Limb (tissue), 2 donors: ENCODE results near the gene CYSRT1.
"Not testable (repeated sequence)": the region's sequence is repeated elsewhere in the genome, so short reads cannot be mapped to it uniquely, and the experiment has no call there.

Experiments used
- DNase-seq, 2 donors: peaks; one replicate each; pipeline ENCODE4 v3.0.0-alpha.2; 2016; ENCODE audit errors: extremely low spot score in 2 of 2

The CYSRT1 gene

DNA sequence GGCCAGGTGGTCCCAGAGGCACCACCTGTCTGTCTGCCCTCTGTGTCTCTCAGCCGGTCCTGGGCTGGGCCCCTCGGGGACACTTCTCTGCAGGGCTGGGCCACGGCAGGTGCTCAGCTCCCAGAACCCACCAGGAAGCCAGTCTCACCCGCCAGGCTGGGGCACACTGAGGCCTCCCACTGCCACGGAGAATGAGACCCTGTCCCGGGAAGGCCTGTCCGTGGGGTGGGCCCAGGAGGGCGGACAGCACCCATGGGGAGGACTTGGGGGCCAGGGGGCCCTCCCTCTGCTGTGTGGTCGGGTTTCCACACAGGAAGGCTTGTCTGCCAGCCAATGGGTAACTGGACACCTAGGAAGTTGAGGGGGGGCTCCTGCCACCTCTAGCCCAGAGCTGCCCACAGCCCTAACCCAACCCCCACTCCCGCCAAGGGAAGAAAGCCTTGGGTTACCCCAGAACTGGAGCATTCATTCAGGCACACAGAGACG is 12.0 kb downstream of the CYSRT1 start:
- DNase-seq: no peak

DNA sequence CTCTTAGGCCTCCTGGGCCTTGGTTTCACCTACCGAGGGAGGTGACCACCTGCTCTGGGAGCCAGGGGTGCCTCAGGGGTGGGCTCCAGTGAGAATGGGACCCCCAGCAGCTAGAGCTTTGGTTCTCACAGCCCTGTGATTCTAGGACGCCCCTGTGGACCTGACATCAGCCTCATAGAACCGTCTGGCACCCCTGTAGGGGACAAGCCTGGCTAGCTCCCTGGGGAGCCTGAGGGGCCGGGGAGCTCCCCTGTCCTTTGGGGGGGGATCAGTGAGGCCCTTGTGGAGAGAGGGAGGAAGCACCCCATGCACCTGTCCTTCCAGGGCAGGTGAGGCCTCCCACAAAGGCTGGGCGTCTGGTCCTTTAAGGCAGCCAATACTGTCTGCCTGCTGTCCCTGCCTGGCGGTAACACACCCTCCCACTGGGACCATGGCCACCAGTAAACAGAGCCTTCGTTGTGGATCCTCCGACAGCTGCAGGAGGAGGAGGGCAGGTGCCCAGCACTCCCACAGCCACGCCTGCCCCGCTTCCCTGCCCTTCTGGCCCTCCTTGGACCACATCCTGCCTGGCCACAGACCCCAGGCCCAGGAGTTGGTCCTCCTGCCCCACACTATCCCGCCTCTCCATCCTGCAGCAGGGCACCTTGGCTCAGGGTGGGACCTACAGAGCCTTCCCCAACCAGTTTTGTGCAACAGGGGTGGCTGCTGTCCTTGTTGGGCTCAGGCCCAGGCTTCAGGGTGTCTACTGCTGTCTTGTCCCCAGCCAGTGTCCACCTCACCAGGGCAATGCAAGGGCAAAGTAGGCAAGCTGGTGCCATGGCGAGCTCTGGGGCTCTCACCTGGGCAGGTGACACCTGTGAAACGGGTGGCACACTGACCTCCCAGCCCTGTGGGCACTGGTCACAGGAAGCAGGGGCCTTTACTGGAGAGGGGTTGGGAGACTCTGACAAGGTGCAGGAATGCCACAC is 13.1 kb downstream of the CYSRT1 start:
- no peak for DNase-seq

DNA sequence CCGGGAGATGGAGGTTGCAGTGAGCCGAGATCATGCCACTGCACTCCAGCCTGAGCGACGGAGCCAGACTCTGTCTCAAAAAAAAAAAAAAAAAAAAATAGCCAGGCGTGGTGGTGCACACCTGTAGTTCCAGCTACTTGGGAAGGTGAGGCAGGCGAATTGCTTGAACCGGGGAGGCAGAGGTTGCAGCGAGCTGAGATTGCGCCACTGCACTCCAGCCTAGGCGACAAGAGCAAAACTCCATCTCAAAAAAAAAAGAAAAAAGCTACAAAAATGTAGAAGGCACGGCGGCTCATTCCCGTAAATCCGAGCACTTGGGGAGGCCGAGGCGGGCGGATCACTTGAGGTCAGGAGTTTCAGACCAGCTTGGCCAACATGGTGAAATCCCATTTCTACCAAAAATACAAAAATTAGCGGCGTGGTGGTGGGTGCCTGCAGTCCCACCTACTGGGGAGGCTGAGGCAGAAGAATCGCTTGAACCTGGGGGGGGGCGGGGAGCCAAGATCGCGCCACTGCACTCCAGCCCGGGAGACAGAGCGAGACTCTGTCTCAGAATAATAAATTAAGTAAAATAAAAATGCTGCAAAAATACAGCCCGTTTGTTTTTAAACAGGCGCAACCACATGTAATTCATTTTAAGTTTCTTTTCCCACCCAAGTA is 14.7 kb downstream of the CYSRT1 start:
- not testable (repeated sequence) for DNase-seq

DNA sequence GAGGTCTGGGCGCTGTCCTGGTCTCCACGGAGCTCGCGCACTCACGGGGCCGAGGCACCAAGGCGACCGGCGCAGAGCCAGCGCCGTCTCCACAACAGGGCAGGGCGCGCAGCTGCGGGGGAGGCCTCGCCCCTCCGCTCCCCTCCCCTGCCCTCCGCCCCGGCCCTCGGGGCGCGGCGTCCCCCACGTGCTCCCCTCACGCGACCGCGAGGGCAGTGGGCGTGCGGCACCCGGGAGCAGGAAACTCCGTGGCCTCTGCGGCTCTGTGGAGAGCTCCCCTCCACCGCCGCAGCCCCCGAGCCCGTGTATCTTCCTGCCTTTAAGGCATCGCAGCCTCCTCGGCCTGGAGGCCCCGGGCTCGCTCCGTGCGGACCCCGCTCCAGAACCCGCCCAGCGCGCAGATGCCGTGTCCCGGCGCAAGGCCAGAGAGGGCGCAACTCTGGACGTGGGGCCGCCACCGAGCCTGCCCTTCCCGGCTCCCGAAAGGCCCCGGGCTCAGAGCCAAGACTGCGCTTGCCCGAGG is 15.4 kb downstream of the CYSRT1 start:
- peak; percentile 56 to 85 for DNase-seq

DNA sequence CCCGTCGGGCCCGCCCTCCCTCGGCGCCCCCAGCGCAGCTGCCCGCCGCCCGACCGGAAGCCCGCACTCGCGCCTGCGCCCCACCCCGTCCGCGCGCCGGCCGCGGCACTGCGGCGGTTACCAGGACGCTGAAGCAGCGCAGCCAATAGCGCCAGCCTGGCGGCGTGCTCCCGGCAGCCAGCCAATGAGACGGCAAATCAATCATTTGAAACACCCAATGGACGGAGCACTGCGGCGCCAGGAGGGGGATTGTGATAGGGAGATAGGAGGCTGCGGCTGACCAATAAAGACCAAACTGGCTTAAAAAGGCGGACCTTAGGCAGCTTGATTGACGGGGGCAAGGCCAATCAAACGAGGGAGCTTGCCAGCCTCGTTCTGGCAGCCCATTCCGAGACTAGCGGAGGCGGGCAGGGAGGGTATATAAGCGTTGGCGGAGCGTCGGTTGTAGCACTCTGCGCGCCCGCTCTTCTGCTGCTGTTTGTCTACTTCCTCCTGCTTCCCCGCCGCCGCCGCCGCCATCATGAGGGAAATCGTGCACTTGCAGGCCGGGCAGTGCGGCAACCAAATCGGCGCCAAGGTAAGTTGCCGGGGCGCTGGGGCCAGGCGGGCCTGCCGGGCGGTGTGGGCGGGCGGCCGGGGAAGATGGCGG is 16.0 kb downstream of the CYSRT1 start, which contains the start of gene TUBB4B:
Gene TUBB4B, plus strand, starts transcription at position 447 of the 649 bp plus-strand sequence. Its CDS starts 74 bp downstream, at position 521.
- peak; percentile 99 to 100 for DNase-seq

DNA sequence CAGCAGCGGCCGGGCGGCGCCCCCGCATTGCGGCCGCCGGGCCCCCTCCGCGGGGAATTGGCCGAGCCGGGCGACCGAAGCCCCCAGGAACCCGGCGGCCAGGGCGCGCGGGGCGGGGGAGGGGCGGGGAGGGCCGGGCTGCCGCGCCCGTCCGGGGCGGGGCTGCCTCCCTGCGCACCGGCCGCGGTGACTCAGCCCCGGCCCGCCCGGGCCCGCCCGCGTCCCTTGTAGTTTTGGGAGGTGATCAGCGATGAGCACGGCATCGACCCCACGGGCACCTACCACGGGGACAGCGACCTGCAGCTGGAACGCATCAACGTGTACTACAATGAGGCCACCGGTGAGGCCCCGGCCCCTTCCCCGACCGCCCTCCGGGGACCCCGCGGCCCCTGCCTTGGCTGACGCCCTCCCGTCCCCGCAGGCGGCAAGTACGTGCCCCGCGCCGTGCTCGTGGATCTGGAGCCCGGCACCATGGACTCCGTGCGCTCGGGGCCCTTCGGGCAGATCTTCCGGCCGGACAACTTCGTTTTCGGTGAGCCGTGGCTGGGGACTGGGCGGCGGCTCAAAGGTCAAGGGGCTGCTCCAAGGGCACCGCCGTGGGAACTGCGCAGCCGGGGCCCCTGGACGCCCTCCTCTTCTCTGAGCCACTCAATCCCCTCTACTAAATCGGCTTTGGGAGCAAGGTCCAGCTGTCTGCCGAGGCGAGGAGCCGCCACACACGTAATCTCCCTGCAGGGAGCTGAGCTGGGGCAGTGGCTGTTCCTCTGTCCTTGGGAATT is 16.7 kb downstream of the CYSRT1 start:
- DNase-seq: no peak

DNA sequence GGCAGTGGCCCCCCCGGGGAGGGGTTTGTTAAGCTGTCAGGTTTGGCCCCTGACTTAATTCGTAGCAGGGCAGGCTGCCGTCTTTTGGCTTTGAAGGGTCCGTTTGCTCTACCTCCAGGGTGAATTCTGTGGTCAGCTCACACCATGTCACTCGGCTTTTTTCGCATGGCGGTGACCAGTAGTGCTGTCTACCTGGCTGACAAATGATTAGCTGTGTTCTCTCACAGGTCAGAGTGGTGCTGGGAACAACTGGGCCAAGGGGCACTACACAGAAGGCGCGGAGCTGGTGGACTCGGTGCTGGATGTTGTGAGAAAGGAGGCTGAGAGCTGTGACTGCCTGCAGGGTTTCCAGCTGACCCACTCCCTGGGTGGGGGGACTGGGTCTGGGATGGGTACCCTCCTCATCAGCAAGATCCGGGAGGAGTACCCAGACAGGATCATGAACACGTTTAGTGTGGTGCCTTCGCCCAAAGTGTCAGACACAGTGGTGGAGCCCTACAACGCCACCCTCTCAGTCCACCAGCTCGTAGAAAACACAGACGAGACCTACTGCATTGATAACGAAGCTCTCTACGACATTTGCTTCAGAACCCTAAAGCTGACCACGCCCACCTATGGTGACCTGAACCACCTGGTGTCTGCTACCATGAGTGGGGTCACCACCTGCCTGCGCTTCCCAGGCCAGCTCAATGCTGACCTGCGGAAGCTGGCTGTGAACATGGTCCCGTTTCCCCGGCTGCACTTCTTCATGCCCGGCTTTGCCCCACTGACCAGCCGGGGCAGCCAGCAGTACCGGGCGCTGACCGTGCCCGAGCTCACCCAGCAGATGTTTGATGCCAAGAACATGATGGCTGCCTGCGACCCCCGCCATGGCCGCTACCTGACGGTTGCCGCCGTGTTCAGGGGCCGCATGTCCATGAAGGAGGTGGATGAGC is 17.6 kb downstream of the CYSRT1 start:
- DNase-seq: no peak

DNA sequence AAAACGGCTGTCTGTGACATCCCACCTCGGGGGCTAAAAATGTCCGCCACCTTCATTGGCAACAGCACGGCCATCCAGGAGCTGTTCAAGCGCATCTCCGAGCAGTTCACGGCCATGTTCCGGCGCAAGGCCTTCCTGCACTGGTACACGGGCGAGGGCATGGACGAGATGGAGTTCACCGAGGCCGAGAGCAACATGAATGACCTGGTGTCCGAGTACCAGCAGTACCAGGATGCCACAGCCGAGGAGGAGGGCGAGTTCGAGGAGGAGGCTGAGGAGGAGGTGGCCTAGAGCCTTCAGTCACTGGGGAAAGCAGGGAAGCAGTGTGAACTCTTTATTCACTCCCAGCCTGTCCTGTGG is 18.3 kb downstream of the CYSRT1 start:
- not testable (repeated sequence) for DNase-seq

DNA sequence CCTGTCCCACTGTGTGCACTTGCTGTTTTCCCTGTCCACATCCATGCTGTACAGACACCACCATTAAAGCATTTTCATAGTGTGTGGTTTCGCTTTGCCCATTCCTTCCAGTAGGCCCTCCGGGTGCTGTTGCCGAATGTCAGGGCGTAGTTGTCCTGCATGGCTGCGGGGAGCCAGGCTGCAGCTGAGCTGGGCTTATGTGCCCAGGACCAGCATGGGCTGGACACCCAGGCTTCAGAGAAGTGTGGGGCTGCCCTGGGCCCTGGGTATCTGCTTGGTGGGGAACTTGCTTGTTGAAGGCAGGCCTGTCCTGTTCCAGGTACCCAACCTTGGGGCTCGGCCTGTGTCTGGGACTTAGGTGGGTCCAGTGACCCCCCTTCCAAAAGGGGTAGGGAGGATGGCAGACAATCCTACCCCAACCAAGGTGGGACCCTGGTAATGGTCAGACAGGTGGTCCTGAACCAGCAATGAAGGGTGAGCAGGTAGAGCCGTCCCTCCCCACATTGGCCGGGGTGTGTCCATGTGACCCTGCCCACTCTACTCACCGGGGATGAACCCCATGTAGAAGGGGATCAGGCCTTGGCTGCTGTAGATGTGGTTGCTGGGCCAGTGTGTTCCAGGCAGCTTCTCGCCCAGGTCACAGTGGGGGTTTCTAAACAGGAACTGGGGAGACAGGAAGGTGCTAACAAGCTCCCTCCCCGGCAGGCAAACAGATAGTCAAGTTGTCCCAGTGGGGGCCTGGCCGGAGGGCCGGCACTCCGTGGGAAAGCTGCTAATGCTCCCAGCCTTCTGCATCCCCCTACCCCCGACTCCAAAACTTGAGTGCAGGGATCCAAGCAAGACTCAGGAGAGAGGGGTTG is 18.9 kb downstream of the CYSRT1 start:
- no peak for DNase-seq

DNA sequence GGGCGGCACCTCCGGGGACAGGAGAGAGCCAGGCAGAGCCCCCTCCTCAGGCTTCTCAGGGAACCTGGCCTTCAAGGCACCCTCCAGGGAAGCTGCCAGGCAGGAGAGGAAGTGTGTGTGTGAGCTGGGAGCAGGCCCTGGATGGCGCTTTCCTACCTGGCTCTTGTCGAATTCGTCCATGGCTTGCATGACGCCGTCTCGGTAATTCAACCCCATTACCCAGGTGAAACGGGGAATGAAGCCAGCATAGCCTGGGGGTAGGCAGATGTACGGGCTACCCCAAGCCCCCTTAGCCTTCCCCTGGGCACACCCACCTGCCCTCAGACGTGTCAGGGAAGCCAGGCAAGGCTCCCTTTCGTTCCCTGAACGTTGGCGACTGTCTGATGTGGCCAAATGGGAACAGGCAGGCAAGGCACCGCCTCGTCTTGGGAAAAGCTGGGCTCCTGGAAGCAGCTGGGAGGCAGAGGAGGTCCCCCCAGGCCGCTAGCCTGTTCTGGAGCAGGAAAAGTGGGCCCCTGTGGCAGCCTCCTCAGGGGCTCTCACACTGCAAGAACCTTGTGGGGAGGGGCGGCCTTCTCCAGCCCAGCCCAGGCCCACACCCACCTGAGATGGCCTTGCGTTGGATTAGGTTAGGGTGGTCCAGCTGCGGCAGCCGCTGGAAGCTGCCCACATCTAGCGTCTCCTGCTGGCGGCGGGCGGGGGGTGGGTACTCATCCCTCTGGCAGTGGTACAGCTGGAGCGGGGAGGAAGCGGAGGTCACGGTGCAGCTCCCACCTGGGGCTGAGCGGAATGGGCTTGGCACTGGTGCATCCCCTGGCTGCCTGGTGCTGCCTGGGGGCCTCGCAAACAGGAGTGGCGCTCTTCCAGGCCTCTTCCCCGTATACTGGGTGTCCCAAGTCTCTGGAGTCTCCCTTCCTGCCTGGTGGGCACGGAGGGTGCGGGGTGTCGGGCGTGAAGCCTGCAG is 19.8 kb downstream of the CYSRT1 start:
- DNase-seq: no peak

DNA sequence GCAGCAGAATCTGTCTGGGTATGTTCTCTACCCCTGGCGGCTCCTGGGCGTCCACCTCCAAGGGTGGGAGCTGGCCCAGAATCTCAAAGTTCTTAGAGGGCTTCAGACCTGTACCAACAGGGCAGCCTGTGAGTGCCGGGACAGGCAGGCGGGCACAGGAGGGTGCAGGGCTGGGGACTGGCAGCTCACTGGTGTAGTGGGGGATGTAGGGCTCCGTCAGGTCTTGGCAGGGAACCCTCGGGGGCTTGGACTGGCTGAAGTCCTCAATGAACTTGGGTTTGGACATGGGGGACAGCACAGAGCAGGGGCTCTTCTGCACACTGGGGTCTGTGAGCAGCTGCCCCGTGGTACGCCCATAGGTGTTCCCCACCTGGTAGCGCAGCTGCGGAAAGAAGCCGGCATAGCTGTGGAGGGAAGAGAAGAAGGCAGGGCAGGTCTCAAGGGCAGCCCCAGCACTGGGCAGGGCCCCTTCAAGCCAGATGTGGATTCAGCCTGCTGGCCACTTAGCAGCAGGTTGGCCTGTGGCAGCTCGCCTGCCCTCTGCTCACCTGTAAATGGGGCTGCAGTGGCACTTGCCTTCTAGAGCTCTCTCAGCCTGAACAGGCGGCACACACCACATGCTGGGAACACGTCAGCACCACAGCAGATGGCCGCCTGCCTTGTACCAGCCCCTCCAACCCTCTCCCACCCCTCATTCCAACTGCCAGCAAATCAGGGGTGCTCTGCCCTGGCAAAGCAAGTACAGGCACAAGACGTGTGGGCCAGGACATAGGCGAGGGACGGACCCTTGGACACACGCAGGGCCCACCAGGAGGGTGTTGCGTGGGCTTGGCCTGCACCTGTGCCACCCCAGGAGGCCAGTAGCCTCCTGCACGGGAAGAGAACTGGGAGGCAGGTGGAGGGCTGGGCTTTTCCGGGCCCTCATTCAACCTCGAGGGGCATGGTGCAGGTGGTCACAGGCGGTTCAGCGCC is 20.8 kb downstream of the CYSRT1 start:
- no peak for DNase-seq

DNA sequence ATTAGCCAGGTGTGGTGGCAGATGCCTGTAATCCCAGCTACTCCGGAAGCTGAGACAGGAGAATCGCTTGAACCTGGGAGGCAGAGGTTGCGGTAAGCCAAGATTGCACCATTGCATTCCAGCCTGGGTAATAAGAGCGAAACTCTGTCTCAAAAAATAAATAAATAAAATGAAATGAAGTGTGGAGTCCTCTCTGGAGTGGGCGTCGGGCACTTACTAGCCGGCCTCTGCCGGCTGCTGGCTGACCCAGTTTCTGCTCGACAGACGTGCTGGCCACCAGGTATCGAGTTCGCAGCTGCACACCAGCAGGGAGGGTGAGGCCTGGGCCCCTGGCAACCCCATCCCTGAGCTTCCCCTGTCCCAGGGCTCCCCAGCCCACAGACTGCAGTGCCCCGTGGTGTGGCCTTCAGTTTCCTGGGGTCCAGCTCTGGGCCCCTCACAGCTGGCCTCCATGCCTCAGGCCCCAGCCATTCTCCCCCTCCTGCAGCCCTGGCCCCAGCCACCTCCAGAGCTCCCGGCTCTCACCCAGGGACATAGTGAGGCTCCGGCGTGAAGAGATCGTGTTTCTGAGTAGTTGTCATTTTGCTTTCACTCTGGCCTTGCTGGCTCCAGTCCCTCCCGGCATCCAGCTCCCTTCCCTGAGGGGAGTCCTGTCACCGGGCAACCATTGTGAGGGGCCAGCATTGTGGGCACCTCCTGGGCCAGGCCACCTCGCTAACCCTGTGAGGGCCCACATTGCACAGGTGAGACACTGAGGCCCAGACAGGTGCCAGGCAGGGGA is 22.4 kb downstream of the CYSRT1 start:
- no peak for DNase-seq

DNA sequence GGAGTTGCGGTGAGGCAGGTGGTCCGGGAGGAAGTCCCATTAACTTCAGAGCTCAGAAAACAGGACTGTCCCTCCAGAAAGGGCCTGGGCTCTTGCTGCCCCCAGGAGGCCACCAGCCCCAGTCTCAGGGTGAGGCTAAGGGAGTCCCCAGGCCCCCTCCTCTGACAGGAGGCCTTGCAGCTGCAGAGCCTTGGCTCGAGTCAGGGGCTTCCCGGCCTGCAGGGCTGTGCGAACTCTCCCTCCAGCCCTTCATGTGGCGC is 22.9 kb downstream of the CYSRT1 start:
- no peak for DNase-seq

DNA sequence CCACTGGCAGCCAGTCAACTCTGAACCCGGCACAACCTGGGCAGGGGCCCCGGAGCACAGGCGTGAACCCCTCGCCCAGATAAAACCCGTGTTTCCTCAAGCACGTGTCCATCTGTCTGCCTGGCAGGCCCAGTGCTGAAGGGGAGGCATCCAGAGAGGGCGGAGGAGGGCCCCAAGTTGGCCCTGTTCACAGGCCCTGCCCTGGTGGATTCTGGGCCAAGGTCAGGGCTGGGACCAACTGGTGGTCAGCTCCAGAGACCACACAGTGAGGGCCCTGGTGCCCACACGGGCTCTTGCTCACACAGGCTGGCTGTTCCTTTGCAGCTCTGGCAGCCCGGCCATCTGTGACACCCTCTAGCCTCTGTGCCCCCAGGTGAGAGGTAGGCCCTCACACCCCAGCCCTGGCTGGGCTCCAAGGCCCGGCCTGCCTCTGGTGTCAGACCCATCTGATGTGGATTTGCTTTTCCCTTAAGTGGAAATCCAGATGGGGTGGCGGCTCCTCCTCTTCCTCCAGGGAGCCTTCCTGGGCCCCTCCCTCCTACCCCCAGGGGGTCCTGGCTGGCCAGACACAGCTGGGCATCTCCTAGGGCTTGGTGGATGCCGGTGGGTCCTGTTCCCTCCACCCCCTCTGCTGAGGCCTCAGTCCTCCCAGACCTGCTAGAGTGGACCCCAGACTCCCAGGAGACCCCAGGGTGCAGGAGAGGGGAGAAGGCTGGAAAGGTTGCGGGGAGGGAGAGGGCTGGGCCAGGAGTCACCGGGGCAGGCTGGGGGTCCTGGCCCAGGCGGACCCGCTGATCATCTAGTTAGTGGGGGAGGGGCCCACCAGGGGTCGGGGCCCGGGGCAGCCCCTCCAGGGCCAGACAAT is 25.6 kb downstream of the CYSRT1 start:
- DNase-seq: no peak

DNA sequence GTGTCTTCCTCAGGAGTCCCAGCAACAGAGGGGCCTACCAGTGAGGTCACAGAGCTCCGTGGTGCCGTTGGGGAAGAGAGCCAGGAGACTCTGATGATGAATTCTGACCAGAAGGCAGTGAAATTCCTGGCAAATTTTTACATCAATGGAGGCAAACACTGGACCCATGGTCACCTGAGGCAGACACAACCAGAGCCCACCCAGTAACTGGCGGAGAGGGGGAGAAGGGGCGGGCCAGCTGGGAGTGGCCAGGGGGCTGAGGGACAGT is 26.2 kb downstream of the CYSRT1 start, which contains the start of gene STPG3:
Gene STPG3, plus strand, starts transcription at position 93 of the 268 bp plus-strand sequence. Its CDS starts 1 bp downstream, at position 94.
- DNase-seq: no peak
